Kidney (tissue), 14 donors: ENCODE measurements around the gene SLC44A3. TPM values are rescaled to one million over a fixed set of nuclear protein-coding genes. Genes with fewer than 3 reads are reported as not detected.

Source experiments
- DNase-seq, 5 donors: peaks; one replicate each; pipeline ENCODE4 v3.0.0-alpha.2; 2013 to 2020
- FAIRE-seq: peaks from 2 replicates; lab custom pipeline; 2012; peaks lifted over from hg19 to GRCh38; lab: Jason Lieb, UNC
- H3K27ac ChIP-seq, 2 donors: one replicate each; pipeline ENCODE4 v1.7.0; 2013; ENCODE audit warnings: low read depth in 2 of 2, low read length in 2 of 2, inconsistent platforms in 1 of 2
- H3K27me3 ChIP-seq: one replicate; pipeline ENCODE4 v1.7.1; 2013; ENCODE audit warnings: low read length, inconsistent platforms; ENCODE audit not compliant: control insufficient read depth, insufficient read depth
- H3K36me3 ChIP-seq, 3 donors: one replicate each; pipeline versions ENCODE4 v1.7.0 to v1.7.1; 2013; ENCODE audit warnings: low read length in 3 of 3, control low read depth in 1 of 3, inconsistent platforms in 1 of 3; ENCODE audit not compliant: insufficient read depth in 3 of 3, control insufficient read depth in 2 of 3
- H3K4me1 ChIP-seq, 3 donors: one replicate each; pipeline versions ENCODE4 v1.7.0 to v1.7.1; 2013; ENCODE audit warnings: low read length in 3 of 3, inconsistent platforms in 1 of 3, low read depth in 1 of 3; ENCODE audit not compliant: control insufficient read depth in 2 of 3, insufficient read depth in 2 of 3
- H3K4me3 ChIP-seq, 3 donors: one replicate each; pipeline versions ENCODE4 v1.7.0 to v1.8.1; 2013; ENCODE audit warnings: low read length in 3 of 3, control low read depth in 1 of 3, inconsistent platforms in 1 of 3
- H3K9ac ChIP-seq, 3 donors: one replicate each; pipeline versions ENCODE4 v1.7.0 to v1.7.1; 2013; ENCODE audit warnings: low read length in 3 of 3, control low read depth in 1 of 3, inconsistent platforms in 1 of 3
- H3K9me3 ChIP-seq, 3 donors: one replicate each; pipeline versions ENCODE4 v1.7.0 to v1.7.1; 2013; ENCODE audit warnings: low read length in 3 of 3, control low read depth in 1 of 3, inconsistent platforms in 1 of 3; ENCODE audit not compliant: control insufficient read depth in 2 of 3, insufficient read depth in 1 of 3
- intact Hi-C: fragments of 100-400 bp; cut with DNase I; formaldehyde crosslinking; loops from one replicate; pipeline ENCODE4 v1.11.1; 2022
- polyA plus RNA-seq: library from polyadenylated mRNA; stranded (reverse); fragments of 350-450 nt; fragmentation: Illumina TruSeq; extraction: RNeasy Lipid Tissue Mini Kit (QIAGEN cat#74804); gene quantifications from one replicate; pipeline ENCODE4 v1.2.3, GENCODE V29; 2014; ENCODE audit warnings: low read depth, low replicate concordance; ENCODE audit not compliant: insufficient read depth
- total RNA-seq: library from RNA; stranded (reverse); fragmentation: NEBNext Ultra II Directional; extraction: Animal tissue kit (Norgen Biotek cat#: 25700); gene quantifications from one replicate; pipeline ENCODE4 v1.2.1, GENCODE V29; 2021
- TF ChIP-seq, protein P1 (sequence below): IDR thresholded peaks from 3 replicates; pipeline ENCODE4 v1.5.1; 2012; ENCODE audit warnings: mild to moderate bottlenecking, moderate library complexity, borderline replicate concordance; ENCODE audit not compliant: insufficient read depth; ENCODE audit errors: extremely low read depth
- donor health status: control.
- donor health status: control.
- donor health status: control.
- donor health status: control.
- donor health status: control.
- donor health status: DM: yes; HTN: yes; CAD: no.
- donor health status: Normal renal cell carcinoma (clear cell type).

The SLC44A3 gene
- total and polyA plus RNA-seq, 2 donors from 2014 or later: 35.2 to 49.6 TPM

DNA sequence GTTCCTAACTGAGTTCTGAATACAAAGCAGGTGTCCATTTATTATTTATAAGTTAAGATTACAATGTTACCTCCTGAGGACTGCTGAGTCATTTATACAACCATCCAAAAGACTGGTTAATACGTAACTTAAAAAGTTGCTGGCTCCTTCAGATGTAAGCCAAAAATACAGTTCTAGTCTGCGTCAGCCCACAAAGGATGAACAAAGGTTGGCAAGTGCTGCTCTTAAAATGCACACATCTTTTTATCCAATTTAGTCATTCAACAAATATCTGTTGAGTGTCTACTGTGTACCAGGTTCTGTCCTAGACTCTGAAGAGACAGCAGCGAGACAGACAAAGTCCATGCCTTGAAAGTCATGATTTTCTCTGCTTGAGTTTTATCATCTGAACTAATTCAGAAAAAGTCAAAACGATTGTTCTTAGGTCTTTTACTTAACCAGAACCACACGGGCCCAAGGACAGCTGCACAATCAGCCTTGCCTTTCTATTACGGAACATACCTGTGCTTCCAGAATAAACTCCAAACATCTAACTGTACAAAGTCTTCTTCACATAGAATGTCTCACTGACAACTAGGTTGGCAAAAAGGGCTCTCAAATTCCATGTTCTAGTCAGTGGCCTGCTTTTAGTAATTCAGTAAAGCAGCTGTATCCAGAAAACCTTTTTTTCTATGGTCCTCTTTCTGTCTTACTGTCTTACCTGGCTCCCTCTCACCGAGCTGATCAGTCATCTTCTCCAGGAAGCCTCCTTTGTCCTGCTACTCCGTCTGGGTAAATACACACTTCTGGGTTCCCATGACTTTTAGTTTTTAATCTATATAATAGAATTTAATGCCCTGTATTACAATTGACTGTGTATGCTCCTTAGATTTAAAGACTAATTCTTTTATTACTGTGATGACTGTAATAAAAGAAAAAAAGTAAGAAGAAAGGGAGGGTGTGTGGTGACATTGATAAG, 122.3 kb downstream of the SLC44A3 start:
- TF ChIP-seq, protein P1, sequence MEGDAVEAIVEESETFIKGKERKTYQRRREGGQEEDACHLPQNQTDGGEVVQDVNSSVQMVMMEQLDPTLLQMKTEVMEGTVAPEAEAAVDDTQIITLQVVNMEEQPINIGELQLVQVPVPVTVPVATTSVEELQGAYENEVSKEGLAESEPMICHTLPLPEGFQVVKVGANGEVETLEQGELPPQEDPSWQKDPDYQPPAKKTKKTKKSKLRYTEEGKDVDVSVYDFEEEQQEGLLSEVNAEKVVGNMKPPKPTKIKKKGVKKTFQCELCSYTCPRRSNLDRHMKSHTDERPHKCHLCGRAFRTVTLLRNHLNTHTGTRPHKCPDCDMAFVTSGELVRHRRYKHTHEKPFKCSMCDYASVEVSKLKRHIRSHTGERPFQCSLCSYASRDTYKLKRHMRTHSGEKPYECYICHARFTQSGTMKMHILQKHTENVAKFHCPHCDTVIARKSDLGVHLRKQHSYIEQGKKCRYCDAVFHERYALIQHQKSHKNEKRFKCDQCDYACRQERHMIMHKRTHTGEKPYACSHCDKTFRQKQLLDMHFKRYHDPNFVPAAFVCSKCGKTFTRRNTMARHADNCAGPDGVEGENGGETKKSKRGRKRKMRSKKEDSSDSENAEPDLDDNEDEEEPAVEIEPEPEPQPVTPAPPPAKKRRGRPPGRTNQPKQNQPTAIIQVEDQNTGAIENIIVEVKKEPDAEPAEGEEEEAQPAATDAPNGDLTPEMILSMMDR: no peak
- FAIRE-seq: peak; percentile 80
- intact Hi-C loops: no loop called here

More for the DNA sequence above, 122.3 kb downstream of the SLC44A3 start:
- H3K4me3 ChIP-seq: no peak overlapping the region
- no peaks in the 10 kb centered on the region for H3K27me3 ChIP-seq
- peak overlapping the region in 1 of 3 donors; percentile 30 for H3K9ac ChIP-seq
- peak overlapping the region; percentile 43 to 72 for H3K27ac ChIP-seq
- H3K4me1 ChIP-seq: peaks cover 0 to 33% (median 5%) of the 10 kb centered on the region in 3 donors
- DNase-seq: no peak
- H3K36me3 ChIP-seq: no peaks in the 10 kb centered on the region
- H3K9me3 ChIP-seq: no peaks in the 10 kb centered on the region

Other genes with a start within 250 kb of the SLC44A3 start
- gene CNN3, start 106.8 kb downstream of the SLC44A3 start, total RNA-seq: 291 TPM
- 232 TPM for gene CNN3, start 106.8 kb downstream of the SLC44A3 start, polyA plus RNA-seq